GM18511 (cell line): ENCODE results near the gene SMARCAL1.

Experiments used
- ATAC-seq: cut with Tn5 transposase; IDR thresholded peaks from one replicate; pipeline ENCODE4 v1.9.1; 2021; ENCODE audit warnings: mild to moderate bottlenecking, moderate library complexity; ENCODE audit not compliant: unreplicated experiment

SMARCAL1 gene

GRCh38 chr2:216473187-216473586 lies 60.9 kb downstream of the SMARCAL1 start:
- no peak for ATAC-seq

GRCh38 chr2:216474925-216475670 lies 62.8 kb downstream of the SMARCAL1 start:
- peak; percentile 65 for ATAC-seq

DNA sequence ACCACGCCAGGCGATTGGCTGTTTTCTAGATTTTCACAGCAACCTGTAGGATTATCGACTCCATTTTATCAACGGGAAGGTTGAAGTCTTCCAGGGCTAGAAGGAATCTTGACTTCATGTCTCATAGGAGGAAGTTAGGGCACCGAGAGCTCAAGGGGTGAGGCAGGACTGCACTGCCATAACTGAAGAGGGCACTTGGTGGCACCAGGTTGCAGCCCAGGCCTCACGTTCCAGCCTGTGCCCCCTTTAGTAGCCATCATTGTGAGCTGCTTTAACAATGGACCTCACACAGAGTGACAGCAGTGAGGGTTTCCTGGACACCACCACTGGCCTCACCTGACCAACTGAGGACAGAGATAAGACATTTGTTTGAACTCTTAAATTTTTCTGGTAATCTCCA lies 63.5 kb downstream of the SMARCAL1 start:
- no peak for ATAC-seq

GRCh38 chr2:216477283-216478035 lies 65.2 kb downstream of the SMARCAL1 start:
- no peak for ATAC-seq

GRCh38 chr2:216478151-216478550 lies 65.9 kb downstream of the SMARCAL1 start:
- ATAC-seq = no peak

DNA sequence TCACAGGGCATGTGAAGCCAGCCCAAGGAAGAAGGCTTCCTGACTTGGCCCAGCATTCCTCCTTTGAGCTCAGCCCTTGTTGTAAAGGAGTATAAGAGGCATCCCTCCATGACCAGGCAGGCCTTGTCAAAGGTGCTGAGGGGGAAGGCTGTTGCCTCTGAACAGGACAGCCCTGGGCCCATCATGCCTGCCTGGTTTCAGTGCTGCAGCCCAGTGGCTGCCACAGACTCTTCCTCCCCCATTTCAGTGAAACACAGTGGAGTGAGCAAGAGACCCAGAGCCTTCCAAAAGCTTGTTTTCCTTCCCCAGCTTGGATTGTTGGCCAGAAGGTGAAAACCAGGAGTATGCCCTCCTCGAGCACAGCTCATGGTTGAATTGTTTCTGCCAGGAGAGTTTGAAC lies 66.5 kb downstream of the SMARCAL1 start:
- ATAC-seq = no peak

- ATAC-seq = no peak
These were observed 67.9 kb downstream of the SMARCAL1 start for GRCh38 chr2:216480221-216480620.

- ATAC-seq = no peak
These were observed 70.4 kb downstream of the SMARCAL1 start for GRCh38 chr2:216482640-216483039.

GRCh38 chr2:216485237-216485636 lies 73.0 kb downstream of the SMARCAL1 start:
- ATAC-seq = no peak

DNA sequence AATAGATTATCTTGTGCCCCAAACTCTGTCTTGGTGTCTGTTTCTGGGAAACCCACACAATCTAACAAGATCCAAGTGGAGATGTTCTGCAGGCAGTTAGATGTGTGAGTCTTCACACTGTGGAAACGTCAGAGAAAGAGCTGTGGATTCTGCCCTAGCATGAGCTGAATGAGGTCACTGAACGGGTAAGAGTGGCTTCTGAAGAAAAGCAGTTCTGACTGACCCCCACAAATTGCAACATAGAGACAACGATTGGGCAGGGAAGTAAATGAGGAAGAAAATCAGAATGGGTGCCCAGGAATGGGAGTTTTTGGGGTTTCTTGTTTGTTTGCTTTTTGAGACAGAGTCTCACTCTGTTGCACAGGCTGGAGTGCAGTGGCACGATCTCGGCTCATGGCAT lies 73.5 kb downstream of the SMARCAL1 start:
- no peak for ATAC-seq

DNA sequence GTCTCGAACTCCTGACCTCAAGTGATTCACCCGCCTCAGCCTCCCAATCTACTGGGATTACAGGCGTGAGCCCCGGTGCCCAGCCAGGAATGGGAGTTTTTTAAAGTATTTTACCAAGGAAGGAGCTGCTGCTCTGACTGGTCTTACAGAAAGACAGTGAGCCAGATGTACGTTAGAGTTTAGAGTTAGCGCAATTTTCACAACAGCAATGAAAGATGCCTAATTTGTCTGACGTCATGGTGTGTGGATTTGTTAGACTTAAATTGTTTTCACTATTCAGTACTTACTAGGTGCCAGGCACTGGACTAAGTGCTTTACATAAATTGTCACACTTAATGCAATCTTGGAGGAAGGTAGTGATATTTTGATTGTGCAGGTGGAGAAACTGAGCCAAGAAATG lies 74.0 kb downstream of the SMARCAL1 start:
- no peak for ATAC-seq

DNA sequence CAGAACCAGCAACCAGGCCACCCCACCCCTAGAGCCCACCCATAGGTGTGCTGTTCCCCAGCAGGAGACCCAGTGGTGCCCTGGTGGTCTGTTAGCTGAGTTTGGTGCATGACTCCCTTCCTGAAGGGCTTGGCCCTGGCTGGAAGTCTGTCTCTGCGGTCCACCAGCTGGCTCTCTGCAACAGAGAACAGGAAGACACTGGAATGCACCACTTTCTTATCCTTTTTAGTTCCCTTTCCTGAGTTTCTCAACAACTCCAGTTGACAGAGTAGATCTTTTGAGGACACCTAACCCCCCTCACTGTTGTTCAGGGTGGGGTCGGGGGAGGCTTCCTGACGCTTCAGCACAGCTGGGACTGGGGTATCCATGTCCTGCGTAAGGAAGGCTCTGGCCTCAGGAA lies 74.4 kb downstream of the SMARCAL1 start:
- ATAC-seq = no peak

DNA sequence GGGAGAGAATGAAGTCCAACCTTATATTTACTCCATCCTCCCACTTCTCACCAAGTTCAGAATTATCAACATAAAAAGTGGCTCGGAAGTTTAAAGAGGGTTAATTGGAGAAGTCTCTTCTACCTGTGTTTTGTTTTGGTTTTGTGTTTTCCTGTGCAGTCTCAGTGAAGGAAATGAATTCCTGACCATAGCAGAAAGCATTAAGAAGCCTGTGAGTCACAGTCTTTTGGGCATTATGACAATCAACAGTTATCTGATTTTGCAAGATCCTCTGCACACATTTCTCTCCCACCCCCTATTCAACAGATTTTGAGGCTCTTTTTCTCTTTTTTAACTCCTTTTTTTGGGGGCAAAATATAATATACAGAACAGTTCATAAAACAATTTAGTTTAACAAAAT lies 77.8 kb downstream of the SMARCAL1 start:
- ATAC-seq = no peak

DNA sequence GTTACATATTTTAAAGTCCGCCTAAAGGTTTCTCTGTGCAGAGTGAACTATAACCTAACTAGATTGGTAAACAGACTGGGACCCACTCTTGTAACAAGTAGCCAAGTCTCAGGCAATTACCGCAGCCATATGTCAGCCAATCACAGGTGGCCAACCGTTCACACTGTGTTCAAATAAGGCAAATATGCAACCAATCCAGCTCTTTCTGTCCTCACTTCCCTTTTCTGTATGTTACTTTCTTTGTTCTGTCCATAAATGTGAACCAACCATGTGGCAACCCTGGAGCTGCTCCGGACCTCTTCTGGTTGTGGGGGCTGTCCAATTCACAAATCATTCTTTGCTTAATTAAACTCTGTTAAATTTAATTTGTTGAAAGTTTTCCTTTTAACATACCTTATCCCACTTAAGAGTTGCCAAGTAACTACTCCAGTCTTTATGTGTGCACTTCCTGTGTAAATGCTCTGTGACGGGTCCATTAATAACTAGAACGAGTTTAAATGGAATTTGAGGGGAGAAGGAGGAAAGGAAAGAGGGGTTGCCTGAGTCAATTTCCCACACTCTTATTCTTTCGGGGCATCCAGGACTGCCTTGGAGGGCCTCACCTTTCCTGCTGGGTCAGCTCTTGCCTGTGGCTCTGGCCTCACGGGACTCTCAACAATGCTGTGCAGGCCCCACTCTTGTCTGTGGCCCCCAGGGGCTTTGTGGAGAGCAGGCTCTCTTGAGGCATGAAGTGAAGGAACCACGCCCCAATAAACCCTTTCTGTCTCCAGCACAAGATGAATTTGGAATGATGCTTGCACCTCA lies 79.7 kb downstream of the SMARCAL1 start:
- ATAC-seq = peak; percentile 54

- ATAC-seq = no peak
These were observed 80.5 kb downstream of the SMARCAL1 start for GRCh38 chr2:216492597-216493333.

- no peak for ATAC-seq
These were observed 81.0 kb downstream of the SMARCAL1 start for GRCh38 chr2:216493334-216493685.

DNA sequence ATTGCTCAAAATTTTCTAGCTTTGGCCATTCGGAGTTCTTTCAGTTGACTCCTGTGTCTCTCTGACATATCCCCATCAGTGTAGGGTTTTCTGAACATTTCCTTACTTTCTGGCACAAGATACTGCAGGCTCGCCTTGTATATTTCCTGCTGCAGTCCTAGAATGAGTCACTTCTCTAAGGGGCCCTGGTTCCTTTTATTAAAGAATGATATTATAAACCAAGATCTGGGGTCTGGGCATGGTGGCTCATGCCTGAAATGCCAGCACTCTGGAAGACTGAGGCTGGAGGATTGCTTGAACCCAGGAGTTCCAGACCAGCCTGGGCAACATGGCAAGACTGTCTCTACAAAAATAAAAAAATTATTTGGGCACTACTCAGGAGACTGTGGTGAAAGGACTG lies 83.4 kb downstream of the SMARCAL1 start:
- no peak for ATAC-seq

DNA sequence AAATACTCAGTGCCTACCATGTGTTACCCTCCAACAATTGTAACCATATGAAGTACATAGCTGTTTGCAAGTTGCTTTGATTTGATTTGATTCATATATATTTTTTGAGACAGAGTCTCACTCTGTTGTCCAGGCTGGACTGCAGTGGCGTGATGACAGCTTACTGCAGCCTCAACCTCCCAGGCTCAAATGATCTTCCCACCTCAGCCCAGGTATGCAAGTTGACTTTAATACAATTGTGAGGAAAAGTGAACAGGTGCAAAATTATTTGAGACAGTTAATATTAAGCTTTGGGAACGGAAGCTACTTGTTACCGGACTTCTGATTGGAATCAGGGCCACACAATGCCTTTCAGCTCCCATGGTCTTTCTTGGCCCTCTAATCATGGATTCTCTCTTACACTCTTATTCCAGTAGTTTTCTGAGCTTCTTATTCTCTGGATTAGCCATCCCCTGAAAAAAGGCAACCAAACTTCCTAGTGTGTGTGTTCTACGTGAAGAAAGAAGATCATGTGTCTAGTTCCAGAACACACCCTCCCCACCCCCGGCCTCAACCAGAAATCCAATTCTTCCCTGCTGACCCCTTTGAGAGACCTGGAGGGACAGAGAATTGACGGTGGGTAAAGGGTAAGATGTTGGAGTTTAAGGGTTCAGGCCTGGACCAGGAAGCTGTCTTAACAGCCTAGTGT lies 85.2 kb downstream of the SMARCAL1 start:
- no peak for ATAC-seq

DNA sequence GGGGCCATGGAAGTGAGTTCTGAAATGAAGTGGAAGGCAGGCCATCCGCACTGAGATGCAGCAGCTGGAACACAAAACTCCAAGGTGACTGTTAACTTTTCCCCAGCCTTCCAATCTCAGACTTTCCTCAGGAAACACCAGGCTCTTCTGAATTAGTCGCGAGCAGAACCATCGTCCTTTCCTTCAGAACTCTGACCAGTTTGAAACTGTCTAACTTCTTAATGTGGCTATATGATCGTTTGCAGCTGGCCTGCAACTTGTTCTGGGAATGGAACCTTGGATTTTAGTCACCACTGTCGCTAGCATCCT lies 85.7 kb downstream of the SMARCAL1 start:
- no peak for ATAC-seq
